ENCODE results near the gene LTV1. TPM values are rescaled to one million over a fixed set of nuclear protein-coding genes. Genes with fewer than 3 reads are reported as not detected.
A peak's percentile ranks its signal among the peaks of the same experiment; 100 is the strongest.

LTV1 gene
- total and polyA plus RNA-seq, 2 donors (not counting 1 experiment from before 2014, with no cell fraction given): 7.8 to 27.3 TPM

GRCh38 chr6:143839196-143839595 lies 3.9 kb upstream of the LTV1 start:
- peaks cover 13% of the 10 kb centered on the region for H3K4me1 Mint-ChIP-seq
- ATAC-seq (ENCODE audit: low read depth): no peak
- Histone ChIP-seq H2AFZ (ENCODE audit: insufficient read depth, low read depth, low read length, poor library complexity, severe bottlenecking) (no peak overlapping the region), H3K27me3 (replicated peaks in 1 of 4; ENCODE audit: control extremely low read depth in 1 of 4, control insufficient read depth in 3 of 4, insufficient read depth in 4 of 4, low read length in 3 of 4) (peaks cover 0 to 6% (median 0%) of the 10 kb centered on the region in 4 experiments), H3K36me3 (replicated peaks in 1 of 2; ENCODE audit: control extremely low read depth in 1 of 2, control insufficient read depth in 1 of 2, extremely low read depth in 1 of 2, insufficient read depth in 2 of 2, low read length in 1 of 2) (no peaks in the 10 kb centered on the region), H3K4me2 (replicated peaks; ENCODE audit: low read depth, low read length, poor library complexity, severe bottlenecking) (no peak overlapping the region), H3K9ac (ENCODE audit: low read length) (no peak overlapping the region), H3K4me3 (ENCODE audit: control extremely low read depth in 1 of 5, extremely low read depth in 1 of 5, insufficient read depth in 1 of 5, low read depth in 2 of 5, low read length in 4 of 5) (no peak overlapping the region), H3K9me3 (ENCODE audit: control extremely low read depth in 1 of 3, control insufficient read depth in 2 of 3, insufficient read depth in 1 of 3, low read length in 2 of 3) (no peaks in the 10 kb centered on the region), H4K20me1 (ENCODE audit: control insufficient read depth, insufficient read depth, low read length, poor library complexity, severe bottlenecking) (no peaks in the 10 kb centered on the region), H3K4me1 (ENCODE audit: control insufficient read depth in 2 of 2, insufficient read depth in 2 of 2, low read length in 2 of 2) (peaks cover 9 to 14% of the 10 kb centered on the region in 2 donors), H3K79me2 (ENCODE audit: control insufficient read depth, insufficient read depth, low read length) (peaks cover 13% of the 10 kb centered on the region), H3K27ac (ENCODE audit: low read length in 2 of 2) (no peak overlapping the region)
- no peak overlapping the region for H3K27ac Mint-ChIP-seq
- no peak overlapping the region for H3K4me3 Mint-ChIP-seq
- intact Hi-C loops (cut with micrococcal nuclease): no loop called here
- WGBS (ENCODE audit: insufficient coverage): 88% methylated on average over 4 of the region's 4 CpGs
- ChIA-PET CTCF (no interaction called here), POLR2A (no interaction called here)
- H3K27me3 Mint-ChIP-seq: peaks cover 14% of the 10 kb centered on the region
- DNase-seq: no peak
- TF ChIP-seq CTCF (IDR thresholded peaks at IDR 0.05) (no peak), EZH2 (IDR thresholded peaks at IDR 0.05; ENCODE audit: borderline replicate concordance, insufficient read depth, low read depth, low read length, poor library complexity, severe bottlenecking) (no peak)
- no peaks in the 10 kb centered on the region for H3K9me3 Mint-ChIP-seq (ENCODE audit: insufficient read depth)

GRCh38 chr6:143840595-143841265 lies 2.4 kb upstream of the LTV1 start:
- CTCF ChIA-PET: no interaction called here
- peak overlapping the region; percentile 44 for H3K4me3 Mint-ChIP-seq
- Histone ChIP-seq H3K36me3 (replicated peaks in 1 of 2; ENCODE audit: control extremely low read depth in 1 of 2, control insufficient read depth in 1 of 2, extremely low read depth in 1 of 2, insufficient read depth in 2 of 2, low read length in 1 of 2) (peaks cover 0 to 11% of the 10 kb centered on the region in 2 experiments), H3K27ac (ENCODE audit: low read length in 2 of 2) (no peak overlapping the region), H2AFZ (ENCODE audit: insufficient read depth, low read depth, low read length, poor library complexity, severe bottlenecking) (no peak overlapping the region), H3K9me3 (ENCODE audit: control extremely low read depth in 1 of 3, control insufficient read depth in 2 of 3, insufficient read depth in 1 of 3, low read length in 2 of 3) (no peaks in the 10 kb centered on the region), H3K4me2 (replicated peaks; ENCODE audit: low read depth, low read length, poor library complexity, severe bottlenecking) (no peak overlapping the region), H3K4me3 (ENCODE audit: control extremely low read depth in 1 of 5, extremely low read depth in 1 of 5, insufficient read depth in 1 of 5, low read depth in 2 of 5, low read length in 4 of 5) (no peak overlapping the region), H3K4me1 (ENCODE audit: control insufficient read depth in 2 of 2, insufficient read depth in 2 of 2, low read length in 2 of 2) (peaks cover 11 to 17% of the 10 kb centered on the region in 2 donors), H4K20me1 (ENCODE audit: control insufficient read depth, insufficient read depth, low read length, poor library complexity, severe bottlenecking) (no peaks in the 10 kb centered on the region), H3K79me2 (ENCODE audit: control insufficient read depth, insufficient read depth, low read length) (peaks cover 28% of the 10 kb centered on the region), H3K9ac (ENCODE audit: low read length) (no peak overlapping the region), H3K27me3 (replicated peaks in 1 of 4; ENCODE audit: control extremely low read depth in 1 of 4, control insufficient read depth in 3 of 4, insufficient read depth in 4 of 4, low read length in 3 of 4) (peaks cover 0 to 6% (median 0%) of the 10 kb centered on the region in 4 experiments)
- no peak for DNase-seq
- intact Hi-C loops (cut with micrococcal nuclease): loop anchor here (5.0 kb wide), 3 partner anchors 102 to 377 kb away; no protein-coding TSS in a partner anchor
- no peak for TF ChIP-seq CTCF (IDR thresholded peaks at IDR 0.05)
- TF ChIP-seq EZH2 (IDR thresholded peaks at IDR 0.05; ENCODE audit: borderline replicate concordance, insufficient read depth, low read depth, low read length, poor library complexity, severe bottlenecking): no peak
- peaks cover 14% of the 10 kb centered on the region for H3K27me3 Mint-ChIP-seq
- no peak overlapping the region for H3K27ac Mint-ChIP-seq
- no peaks in the 10 kb centered on the region for H3K9me3 Mint-ChIP-seq (ENCODE audit: insufficient read depth)
- ATAC-seq (ENCODE audit: low read depth): no peak
- peaks cover 16% of the 10 kb centered on the region for H3K4me1 Mint-ChIP-seq
- POLR2A ChIA-PET: no interaction called here
- WGBS (ENCODE audit: insufficient coverage): 93% methylated on average over 4 of the region's 6 CpGs

Measured in B cell (primary cell).